ENCODE measurements around the gene UTP4. TPM values are rescaled to one million over a fixed set of nuclear protein-coding genes. Genes with fewer than 3 reads are reported as not detected.

UTP4 gene
- total and polyA plus RNA-seq, 2 of the 8 experiments (the other 6 are each of a cell fraction or from before 2014, with no cell fraction given): 101 to 118 TPM

- H4K5ac ChIP-seq (ENCODE audit: insufficient read length, low read depth, low read length): no peak overlapping the region
- H2BK5ac ChIP-seq (ENCODE audit: low read depth, low read length): no peak overlapping the region
- no peak overlapping the region for H3K4me3 ChIP-seq (ENCODE audit: extremely low read depth in 1 of 4, insufficient read depth in 2 of 4, low read depth in 3 of 4, low read length in 4 of 4)
- no peak overlapping the region; the same call in 1 of the 2 replicates for H2AK5ac ChIP-seq (ENCODE audit: low read depth, low read length)
- no peak for DNase-seq (ENCODE audit: low read depth in 1 of 2, low spot score in 2 of 2)
- H3K56ac ChIP-seq (replicated peaks; ENCODE audit: insufficient read length, low read depth, low read length): no peak overlapping the region
- H3K36me3 ChIP-seq (ENCODE audit: control insufficient read depth in 2 of 4, insufficient read depth in 4 of 4, low read length in 3 of 4): peaks cover 35 to 61% (median 59%) of the 10 kb centered on the region in 4 experiments
- CTCF ChIA-PET (ENCODE audit: partially characterized antibody): interaction anchor here (0.9 to 10.6 kb wide), 15 partner anchors 10 to 217 kb away, joined by 3 to 174 read pairs (median 5); no protein-coding TSS in a partner anchor
- H3K79me1 ChIP-seq (ENCODE audit: low read depth, low read length): peaks cover 33% of the 10 kb centered on the region
- no peak overlapping the region for H3K27ac ChIP-seq (ENCODE audit: low read depth, low read length)
- FAIRE-seq: no peak
- H3K4me2 ChIP-seq (ENCODE audit: insufficient read depth in 1 of 2, low read depth in 2 of 2, low read length in 2 of 2): no peak overlapping the region
- H4K20me1 ChIP-seq (replicated peaks in 1 of 2; ENCODE audit: control insufficient read depth in 1 of 2, insufficient read depth in 2 of 2, low read length in 2 of 2): peaks cover 10 to 22% of the 10 kb centered on the region in 2 experiments
- no peak overlapping the region for H2AFZ ChIP-seq (ENCODE audit: low read length)
- H3K27me3 ChIP-seq (replicated peaks in 1 of 4; ENCODE audit: control insufficient read depth in 3 of 4, extremely low read depth in 1 of 4, insufficient read depth in 3 of 4, low read length in 3 of 4): no peaks in the 10 kb centered on the region
- H3K14ac ChIP-seq (ENCODE audit: insufficient read length): no peak overlapping the region
- POLR2A ChIA-PET (ENCODE audit: partially characterized antibody): interaction anchor here (1.0 to 3.8 kb wide), 8 partner anchors 8 to 76 kb away, joined by 3 to 20 read pairs (median 9); partner anchors contain the start of genes CHTF8 and UTP4
- no peak overlapping the region for H2BK120ac ChIP-seq (replicated peaks; ENCODE audit: low read depth, low read length)
- peaks cover 8 to 51% of the 10 kb centered on the region in 2 experiments; a peak in 3 of 4 replicates for H3K79me2 ChIP-seq (ENCODE audit: control insufficient read depth in 1 of 2, insufficient read depth in 2 of 2, low read length in 2 of 2)
- H2BK12ac ChIP-seq (ENCODE audit: low read depth, low read length): no peak overlapping the region
- no peak overlapping the region for H2BK20ac ChIP-seq (ENCODE audit: low read length)
- H3K9me3 ChIP-seq (ENCODE audit: insufficient read depth in 2 of 2, low read depth in 1 of 2, low read length in 1 of 2): no peaks in the 10 kb centered on the region
- 89% methylated on average over 5 of the region's 5 CpGs; no CpG with 5 or more reads in 1 of the 2 experiments for WGBS, 2 experiments (ENCODE audit: extremely low coverage in 1 of 2, insufficient coverage in 1 of 2, insufficient read length in 1 of 2, insufficient replicate concordance in 2 of 2, low coverage in 1 of 2, low lambda C conversion rate in 2 of 2, missing lambda C conversion rate in 1 of 2)
- no peak overlapping the region for H3K9ac ChIP-seq (replicated peaks in 1 of 4; ENCODE audit: extremely low read depth in 1 of 4, low read depth in 3 of 4, low read length in 3 of 4)
- H4K91ac ChIP-seq (replicated peaks; ENCODE audit: insufficient read length, low read length): no peak overlapping the region
- no peak overlapping the region for H3K23ac ChIP-seq (ENCODE audit: insufficient read length)
- H2BK15ac ChIP-seq (ENCODE audit: low read length): no peak overlapping the region
- peaks cover 14% of the 10 kb centered on the region for H3K23me2 ChIP-seq (ENCODE audit: low read depth, low read length)
- no peak overlapping the region for H3K4ac ChIP-seq (replicated peaks; ENCODE audit: insufficient read length, low read depth, low read length)
- no peak overlapping the region for H3K18ac ChIP-seq (ENCODE audit: extremely low read depth, low read length)
- H4K8ac ChIP-seq (ENCODE audit: extremely low read depth, insufficient read depth, low read length): no peak overlapping the region
- peaks cover 4 to 17% (median 12%) of the 10 kb centered on the region in 4 experiments for H3K4me1 ChIP-seq (replicated peaks in 1 of 4; ENCODE audit: control insufficient read depth in 3 of 4, insufficient read depth in 4 of 4, low read length in 3 of 4)
- TF ChIP-seq CHD2 (IDR thresholded peaks at IDR 0.05; ENCODE audit: low read length): no peak
- no peak for TF ChIP-seq NRF1 (IDR thresholded peaks at IDR 0.05; ENCODE audit: low read depth, low read length)
- no peak for TF ChIP-seq ZNF274 (IDR thresholded peaks at IDR 0.05; ENCODE audit: borderline replicate concordance, extremely low read depth, low read length)
- TF ChIP-seq TBP (IDR thresholded peaks at IDR 0.05; ENCODE audit: low read depth, low read length): no peak
- TF ChIP-seq POU5F1 (IDR thresholded peaks at IDR 0.05; ENCODE audit: low read depth, low read length): no peak
- TF ChIP-seq RBBP5 (IDR thresholded peaks at IDR 0.05; ENCODE audit: borderline replicate concordance, low read depth, low read length): no peak
- no peak for TF ChIP-seq HDAC2 (IDR thresholded peaks at IDR 0.05; ENCODE audit: borderline replicate concordance in 1 of 2, low read depth in 2 of 2, low read length in 2 of 2)
- TF ChIP-seq GABPA (IDR thresholded peaks at IDR 0.05; ENCODE audit: borderline replicate concordance, insufficient read depth, low read length): no peak
- no peak for TF ChIP-seq TAF7 (optimal IDR thresholded peaks at IDR 0.05; ENCODE audit: borderline replicate concordance, low read depth, low read length)
- TF ChIP-seq SAP30 (IDR thresholded peaks at IDR 0.05; ENCODE audit: insufficient read depth, insufficient replicate concordance, low read length): no peak
- TF ChIP-seq CREB1 (IDR thresholded peaks at IDR 0.05): no peak
- no peak for TF ChIP-seq RAD21 (IDR thresholded peaks at IDR 0.05 in 1 of 2, conservative IDR thresholded peaks at IDR 0.05 in 1 of 2; ENCODE audit: low read depth in 2 of 2, low read length in 2 of 2)
These were observed 20.6 kb upstream of the UTP4 start for GRCh38 chr16:69111876-69112230.

All from H1 (cell line).